Measurements from ENCODE around the gene MRPL32. TPM values are rescaled to one million over a fixed set of nuclear protein-coding genes. Genes with fewer than 3 reads are reported as not detected.

The MRPL32 gene
- total and polyA plus RNA-seq, 8 donors, result 19.7 to 51.9 (median 26.3) TPM

DNA sequence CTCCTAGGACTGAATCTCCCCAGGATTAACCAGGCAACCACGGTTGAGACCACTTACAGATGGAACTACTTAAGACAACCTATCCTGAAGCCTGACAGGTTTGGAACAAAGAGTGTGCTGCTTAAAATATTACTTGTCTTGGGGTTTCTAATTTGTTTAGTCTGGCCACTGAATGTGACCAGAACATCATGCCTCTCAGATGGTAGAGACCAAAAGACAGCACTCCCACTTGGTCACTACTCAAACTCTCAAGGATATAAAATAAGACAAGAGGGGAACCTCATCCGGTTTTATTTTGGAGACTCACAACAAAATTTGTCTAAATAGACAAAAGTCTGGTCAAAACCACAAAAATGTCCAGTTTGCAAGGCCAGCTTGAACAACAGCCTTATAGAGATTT, 15.3 kb downstream of the MRPL32 start:
- no peaks in the 10 kb centered on the region for H3K36me3 ChIP-seq
- ATAC-seq (no peak), DNase-seq (no peak), FAIRE-seq (no peak)
- no peaks in the 10 kb centered on the region for H3K9me3 ChIP-seq
- H3K4me3 ChIP-seq, result no peak overlapping the region
- H3K27ac ChIP-seq, result no peak overlapping the region
- no peaks in the 10 kb centered on the region for H3K27me3 ChIP-seq
- intact Hi-C loops (cut with DNase I), result loop anchor here in 2 of 3 donors (10.0 kb wide), 2 partner anchors 307 to 317 kb away; no protein-coding TSS in a partner anchor
- TF ChIP-seq, protein P1, sequence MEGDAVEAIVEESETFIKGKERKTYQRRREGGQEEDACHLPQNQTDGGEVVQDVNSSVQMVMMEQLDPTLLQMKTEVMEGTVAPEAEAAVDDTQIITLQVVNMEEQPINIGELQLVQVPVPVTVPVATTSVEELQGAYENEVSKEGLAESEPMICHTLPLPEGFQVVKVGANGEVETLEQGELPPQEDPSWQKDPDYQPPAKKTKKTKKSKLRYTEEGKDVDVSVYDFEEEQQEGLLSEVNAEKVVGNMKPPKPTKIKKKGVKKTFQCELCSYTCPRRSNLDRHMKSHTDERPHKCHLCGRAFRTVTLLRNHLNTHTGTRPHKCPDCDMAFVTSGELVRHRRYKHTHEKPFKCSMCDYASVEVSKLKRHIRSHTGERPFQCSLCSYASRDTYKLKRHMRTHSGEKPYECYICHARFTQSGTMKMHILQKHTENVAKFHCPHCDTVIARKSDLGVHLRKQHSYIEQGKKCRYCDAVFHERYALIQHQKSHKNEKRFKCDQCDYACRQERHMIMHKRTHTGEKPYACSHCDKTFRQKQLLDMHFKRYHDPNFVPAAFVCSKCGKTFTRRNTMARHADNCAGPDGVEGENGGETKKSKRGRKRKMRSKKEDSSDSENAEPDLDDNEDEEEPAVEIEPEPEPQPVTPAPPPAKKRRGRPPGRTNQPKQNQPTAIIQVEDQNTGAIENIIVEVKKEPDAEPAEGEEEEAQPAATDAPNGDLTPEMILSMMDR (IDR thresholded peaks at IDR 0.05), result no peak
- no peaks in the 10 kb centered on the region for H3K4me1 ChIP-seq
- WGBS, 2 donors, result 49 to 65% methylated on average over 2 of the region's 2 CpGs

DNA sequence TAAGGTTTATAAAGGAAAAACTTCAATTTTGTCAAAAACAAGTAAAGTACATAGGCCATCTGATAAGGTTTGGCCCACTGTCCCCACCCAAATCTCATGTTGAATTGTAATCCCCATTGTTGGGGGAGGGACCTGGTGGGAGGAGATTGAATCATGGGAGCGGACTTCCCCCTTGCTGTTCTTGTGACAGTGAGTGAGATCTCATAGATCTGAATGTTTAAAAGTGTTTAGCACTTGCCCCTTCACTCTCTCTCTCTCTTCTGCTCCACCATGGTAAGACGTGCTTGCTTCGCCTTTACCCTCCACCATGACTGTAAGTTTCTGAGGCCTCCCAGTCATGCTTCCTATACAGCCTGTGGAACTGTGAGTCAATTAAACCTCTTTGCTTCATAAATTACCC, 18.2 kb downstream of the MRPL32 start:
- TF ChIP-seq, protein P1 (IDR thresholded peaks at IDR 0.05), result no peak
- H3K4me1 ChIP-seq, result no peaks in the 10 kb centered on the region
- H3K27me3 ChIP-seq, result no peaks in the 10 kb centered on the region
- FAIRE-seq (no peak), DNase-seq (no peak), ATAC-seq (no peak)
- H3K4me3 ChIP-seq, result no peak overlapping the region
- intact Hi-C loops (cut with DNase I), result no loop called here
- H3K27ac ChIP-seq, result no peak overlapping the region
- WGBS, 2 donors, result 60 to 62% methylated on average over 3 of the region's 3 CpGs
- no peaks in the 10 kb centered on the region for H3K9me3 ChIP-seq
- H3K36me3 ChIP-seq, result no peaks in the 10 kb centered on the region

DNA sequence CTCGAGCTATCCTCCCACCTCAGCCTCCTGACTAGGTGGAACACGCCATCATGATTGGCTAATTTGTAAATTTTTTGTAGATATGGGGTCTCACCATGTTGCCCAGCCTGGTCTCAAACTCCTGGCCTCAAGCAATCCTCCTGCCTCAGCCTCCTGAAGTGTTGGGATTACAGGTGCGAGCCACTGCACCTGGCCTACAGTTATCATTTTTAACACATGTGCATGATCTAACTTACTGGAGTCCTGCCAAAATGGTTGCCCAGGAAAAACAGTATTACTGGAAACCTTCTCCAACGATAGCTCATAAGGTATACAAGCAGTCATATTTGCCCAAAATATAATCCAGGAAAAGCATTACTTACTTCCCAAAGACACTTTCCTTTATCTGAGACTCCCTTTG, 20.2 kb downstream of the MRPL32 start:
- no peak for DNase-seq
- WGBS, 2 donors, result 46 to 50% methylated on average over 4 of the region's 4 CpGs
- Histone ChIP-seq H3K27me3 (no peaks in the 10 kb centered on the region), H3K9me3 (no peaks in the 10 kb centered on the region), H3K36me3 (no peaks in the 10 kb centered on the region), H3K4me1 (no peaks in the 10 kb centered on the region), H3K27ac (no peak overlapping the region), H3K4me3 (no peak overlapping the region)
- no peak for ATAC-seq
- intact Hi-C loops (cut with DNase I), result no loop called here
- TF ChIP-seq, protein P1 (IDR thresholded peaks at IDR 0.05), result no peak
- no peak for FAIRE-seq

DNA sequence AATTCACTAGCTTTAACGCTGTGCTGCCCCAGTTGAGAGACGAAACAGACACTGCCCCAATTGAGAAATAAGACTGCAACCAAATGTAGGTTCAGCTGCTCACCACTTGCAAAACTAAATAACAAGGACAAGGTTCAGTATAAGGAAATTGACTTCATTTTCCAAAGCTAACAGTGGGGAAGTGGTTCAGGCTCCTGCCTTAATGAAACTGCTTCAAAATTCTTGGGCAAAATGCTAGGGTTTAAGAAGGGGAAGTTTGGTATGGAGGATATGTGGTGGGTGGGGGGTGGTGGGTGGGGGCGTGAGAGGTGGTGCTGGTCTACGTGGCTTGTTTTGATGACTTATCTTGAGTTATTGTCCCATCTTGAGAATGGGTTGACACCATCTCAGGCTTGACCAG, 21.8 kb downstream of the MRPL32 start:
- intact Hi-C loops (cut with DNase I), result no loop called here
- TF ChIP-seq, protein P1 (IDR thresholded peaks at IDR 0.05), result no peak
- H3K4me1 ChIP-seq, result no peaks in the 10 kb centered on the region
- H3K9me3 ChIP-seq, result no peaks in the 10 kb centered on the region
- 75 to 88% methylated on average over 4 of the region's 4 CpGs for WGBS, 2 donors
- DNase-seq (no peak), ATAC-seq (no peak), FAIRE-seq (no peak)
- no peak overlapping the region for H3K4me3 ChIP-seq
- no peaks in the 10 kb centered on the region for H3K27me3 ChIP-seq
- no peaks in the 10 kb centered on the region for H3K36me3 ChIP-seq
- H3K27ac ChIP-seq, result no peak overlapping the region

DNA sequence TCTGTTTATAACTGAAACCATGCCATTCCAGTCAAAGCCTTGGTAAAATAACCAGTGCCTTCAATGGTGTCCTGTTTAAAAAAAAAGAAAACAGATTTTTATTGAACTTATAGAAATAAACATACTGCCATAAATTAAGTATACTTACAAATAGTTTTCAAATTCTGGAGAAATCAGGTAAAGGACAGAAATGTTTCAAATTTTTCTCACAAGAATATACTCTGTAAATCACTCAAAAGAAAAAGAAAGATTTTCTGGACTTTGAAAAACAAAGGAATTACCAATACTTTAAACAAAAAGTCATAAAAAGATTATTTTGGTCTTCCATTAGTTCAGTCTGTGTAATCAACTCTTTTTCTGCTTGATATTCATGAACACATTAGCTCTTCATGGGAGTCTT, 23.9 kb downstream of the MRPL32 start:
- Histone ChIP-seq H3K9me3 (no peaks in the 10 kb centered on the region), H3K4me1 (no peaks in the 10 kb centered on the region), H3K27me3 (no peaks in the 10 kb centered on the region), H3K4me3 (no peak overlapping the region), H3K36me3 (no peaks in the 10 kb centered on the region), H3K27ac (no peak overlapping the region)
- intact Hi-C loops (cut with DNase I), result no loop called here
- ATAC-seq, result no peak
- DNase-seq, result no peak
- TF ChIP-seq, protein P1 (IDR thresholded peaks at IDR 0.05), result no peak
- no peak for FAIRE-seq
